HG03342 (cell line): ENCODE results near the gene CIROP.

Experiments used
- ATAC-seq: cut with Tn5 transposase; IDR thresholded peaks from one replicate; pipeline ENCODE4 v1.9.1; 2021; ENCODE audit warnings: mild to moderate bottlenecking, moderate library complexity; ENCODE audit not compliant: unreplicated experiment

The CIROP gene, protein sequence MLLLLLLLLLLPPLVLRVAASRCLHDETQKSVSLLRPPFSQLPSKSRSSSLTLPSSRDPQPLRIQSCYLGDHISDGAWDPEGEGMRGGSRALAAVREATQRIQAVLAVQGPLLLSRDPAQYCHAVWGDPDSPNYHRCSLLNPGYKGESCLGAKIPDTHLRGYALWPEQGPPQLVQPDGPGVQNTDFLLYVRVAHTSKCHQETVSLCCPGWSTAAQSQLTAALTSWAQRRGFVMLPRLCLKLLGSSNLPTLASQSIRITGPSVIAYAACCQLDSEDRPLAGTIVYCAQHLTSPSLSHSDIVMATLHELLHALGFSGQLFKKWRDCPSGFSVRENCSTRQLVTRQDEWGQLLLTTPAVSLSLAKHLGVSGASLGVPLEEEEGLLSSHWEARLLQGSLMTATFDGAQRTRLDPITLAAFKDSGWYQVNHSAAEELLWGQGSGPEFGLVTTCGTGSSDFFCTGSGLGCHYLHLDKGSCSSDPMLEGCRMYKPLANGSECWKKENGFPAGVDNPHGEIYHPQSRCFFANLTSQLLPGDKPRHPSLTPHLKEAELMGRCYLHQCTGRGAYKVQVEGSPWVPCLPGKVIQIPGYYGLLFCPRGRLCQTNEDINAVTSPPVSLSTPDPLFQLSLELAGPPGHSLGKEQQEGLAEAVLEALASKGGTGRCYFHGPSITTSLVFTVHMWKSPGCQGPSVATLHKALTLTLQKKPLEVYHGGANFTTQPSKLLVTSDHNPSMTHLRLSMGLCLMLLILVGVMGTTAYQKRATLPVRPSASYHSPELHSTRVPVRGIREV

DNA sequence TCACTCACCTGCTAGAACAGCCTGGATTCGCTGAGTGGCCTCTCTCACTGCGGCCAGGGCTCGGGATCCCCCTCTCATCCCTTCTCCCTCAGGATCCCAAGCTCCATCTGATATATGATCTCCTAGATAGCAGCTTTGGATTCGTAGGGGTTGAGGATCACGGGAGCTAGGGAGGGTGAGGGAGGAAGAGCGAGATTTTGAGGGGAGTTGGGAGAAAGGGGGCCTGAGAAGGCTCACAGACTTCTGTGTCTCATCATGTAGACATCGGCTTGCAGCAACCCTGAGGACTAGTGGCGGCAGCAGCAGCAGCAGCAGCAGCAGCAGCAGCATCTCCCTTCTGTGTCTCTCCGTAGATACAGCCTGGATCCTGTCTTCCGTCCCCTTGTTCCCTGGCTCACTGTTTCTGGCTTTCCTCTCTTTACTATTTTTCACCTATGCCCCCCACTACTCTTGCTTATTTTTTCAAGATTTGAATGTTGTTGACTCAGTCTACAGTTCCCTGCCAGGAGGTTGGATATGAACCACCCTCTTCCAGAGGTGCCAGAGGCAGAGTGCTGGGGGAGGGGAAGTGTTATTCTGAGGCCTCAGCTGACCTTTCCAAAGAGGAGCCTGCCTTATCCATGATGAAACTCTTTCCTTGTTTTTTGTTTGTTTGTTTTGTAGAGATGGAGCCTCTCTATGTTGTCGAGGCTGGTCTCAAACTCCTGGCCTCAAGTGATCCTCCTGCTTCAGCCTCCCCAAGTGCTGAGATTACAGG, at the start of gene CIROP:
TSS of gene CIROP (minus strand) at position 399 of the 757 bp plus-strand sequence. CDS start at position 330, 69 bp downstream.
- ATAC-seq, result no peak

DNA sequence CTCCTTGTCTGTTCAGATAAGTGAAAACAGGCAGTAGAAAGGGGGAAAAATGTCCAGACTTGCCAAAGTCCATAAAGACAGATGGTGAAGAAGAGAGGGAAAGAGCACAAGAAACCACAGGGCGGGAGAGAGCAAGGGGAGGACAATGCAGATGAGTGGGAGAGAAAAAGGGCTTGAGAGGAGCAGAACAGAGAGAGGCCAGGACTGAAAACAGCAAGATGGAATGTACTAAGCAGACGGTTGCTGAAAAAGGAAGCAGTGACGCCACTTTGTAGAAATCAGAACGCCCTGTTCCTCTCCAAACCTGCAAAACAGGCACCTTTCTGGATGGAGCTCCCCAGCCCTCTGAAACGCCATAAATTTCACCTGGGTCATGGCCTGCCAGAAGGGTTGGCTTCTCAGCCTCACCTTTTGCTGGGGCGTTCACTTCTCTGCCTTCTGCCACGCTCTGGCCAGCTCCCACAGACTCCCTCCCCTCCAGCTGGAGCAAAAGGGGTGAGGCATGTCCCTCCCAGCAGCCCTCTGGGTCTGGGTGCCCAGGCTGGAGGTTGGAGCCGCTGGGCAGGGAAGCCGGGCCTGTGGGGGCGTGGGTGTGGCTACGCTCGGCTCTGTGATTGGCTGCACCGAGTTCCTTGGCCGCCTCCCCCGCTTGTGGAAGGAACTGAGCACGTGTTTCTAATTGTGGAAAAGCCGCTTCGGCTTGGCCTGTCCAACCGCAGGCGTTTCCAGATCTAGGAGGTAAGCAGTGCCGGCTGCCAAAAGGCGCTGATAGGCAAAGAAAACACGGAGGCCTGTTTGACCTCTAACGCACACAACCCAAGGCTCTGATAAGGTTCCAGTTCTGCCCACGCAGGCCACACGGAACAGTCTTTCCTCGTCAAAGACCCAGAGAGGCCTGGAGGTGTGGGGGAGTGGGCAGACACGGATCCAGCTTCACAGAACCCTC, 49.3 kb upstream of the CIROP start:
- ATAC-seq, result no peak

DNA sequence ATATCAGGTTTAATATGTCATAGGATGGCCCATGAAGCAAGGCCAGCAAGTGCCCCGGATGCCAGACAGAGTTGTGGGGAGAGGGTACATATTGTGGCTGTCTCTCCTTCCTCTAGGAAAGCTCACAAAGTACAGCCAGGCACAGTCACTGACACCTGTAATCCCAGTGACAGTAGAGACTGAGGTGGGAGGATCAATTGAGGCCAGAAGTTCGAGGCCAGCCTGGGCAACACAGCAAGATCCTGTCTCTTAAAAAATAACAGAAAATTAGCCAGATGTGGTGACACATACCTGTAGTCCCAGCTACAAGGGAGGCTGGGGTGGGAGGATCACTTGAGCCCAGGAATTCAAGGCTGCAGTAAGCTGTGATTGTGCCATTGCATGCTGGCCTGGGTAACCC, 46.6 kb upstream of the CIROP start:
- no peak for ATAC-seq

DNA sequence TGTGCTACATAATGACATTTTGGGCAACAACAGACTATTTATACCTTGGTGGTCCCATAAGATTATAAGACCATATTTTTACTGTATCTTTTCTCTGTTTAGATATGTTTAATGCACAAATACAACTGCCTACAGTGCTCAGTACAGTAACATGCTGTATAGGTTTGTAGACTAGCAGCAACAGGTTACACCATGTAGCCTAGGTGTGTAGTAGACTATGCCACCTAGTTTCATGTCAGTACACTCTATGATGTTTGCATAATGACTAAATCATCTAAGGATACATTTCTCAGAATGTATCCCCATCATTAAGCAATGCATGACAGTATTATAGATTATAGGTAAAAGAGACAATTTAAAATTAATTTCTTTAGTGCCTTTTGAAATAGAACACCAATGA, 45.0 kb upstream of the CIROP start:
- ATAC-seq, result no peak

DNA sequence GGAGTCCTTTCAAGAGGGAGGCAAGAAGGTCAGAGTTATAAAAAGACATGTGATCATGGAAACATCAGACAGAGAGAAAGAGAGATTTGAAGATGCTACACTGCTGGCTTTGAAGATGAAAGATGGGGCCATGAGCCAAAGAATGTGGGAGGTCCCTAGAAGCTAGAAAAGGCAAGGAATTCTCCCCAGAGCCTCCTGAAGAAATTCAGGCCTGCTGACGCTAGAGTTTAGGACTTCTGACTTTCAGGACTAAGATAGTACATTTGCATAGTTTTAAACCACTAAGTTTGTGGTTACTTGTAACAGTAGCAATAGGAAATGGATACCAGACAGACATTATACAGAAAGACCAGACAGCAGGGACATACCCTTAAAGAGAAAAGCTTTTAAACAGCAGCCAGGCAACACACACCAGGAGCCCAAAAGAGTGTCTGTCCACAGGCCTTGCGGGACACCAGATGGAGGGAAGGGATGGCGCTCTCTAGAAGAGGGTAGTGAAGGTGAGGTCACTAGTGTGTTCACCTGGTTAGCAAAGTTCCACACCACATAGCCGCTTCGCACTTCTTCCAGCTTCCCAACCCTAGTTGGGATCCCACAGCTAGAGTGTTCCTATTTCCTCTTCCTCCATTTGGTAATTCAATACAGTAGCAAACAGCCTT, 43.9 kb upstream of the CIROP start:
- no peak for ATAC-seq

DNA sequence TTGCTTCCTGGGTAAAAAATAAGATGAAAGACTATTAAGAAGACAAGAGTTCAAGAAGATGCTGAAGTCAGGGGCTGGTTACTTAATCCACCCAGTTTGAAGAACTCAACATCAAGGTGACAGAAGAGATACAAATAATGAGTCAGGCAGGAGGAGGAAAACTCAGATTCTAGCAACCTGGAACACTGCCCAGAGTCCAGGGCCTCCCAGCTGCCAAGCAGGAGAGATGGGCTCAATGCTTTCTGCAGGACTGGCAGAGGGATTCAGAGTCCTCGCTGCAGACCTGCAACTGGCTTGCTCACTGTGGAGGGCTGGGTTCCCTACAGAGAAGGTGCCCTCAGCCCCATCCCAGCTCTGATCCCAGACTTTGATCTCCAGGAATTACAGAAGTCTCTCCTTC, 42.9 kb upstream of the CIROP start:
- no peak for ATAC-seq

DNA sequence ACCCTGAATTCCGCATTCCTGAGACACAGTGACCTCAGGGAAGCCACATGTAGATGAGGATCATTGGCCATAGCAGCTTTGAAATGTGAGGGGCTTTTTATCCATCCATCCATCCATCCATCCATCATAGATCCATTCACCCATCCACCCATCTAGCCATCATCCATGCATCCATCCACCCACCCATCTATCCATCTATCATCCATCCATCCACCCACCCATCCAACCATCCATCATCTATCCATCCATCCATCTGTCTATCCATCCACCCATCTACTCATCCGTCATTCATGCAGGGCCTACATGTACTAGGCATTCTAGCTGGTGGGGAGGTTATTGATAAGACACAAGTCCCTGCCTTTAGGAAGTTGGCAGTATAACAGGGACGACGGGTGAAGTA, 42.2 kb upstream of the CIROP start:
- ATAC-seq, result no peak

DNA sequence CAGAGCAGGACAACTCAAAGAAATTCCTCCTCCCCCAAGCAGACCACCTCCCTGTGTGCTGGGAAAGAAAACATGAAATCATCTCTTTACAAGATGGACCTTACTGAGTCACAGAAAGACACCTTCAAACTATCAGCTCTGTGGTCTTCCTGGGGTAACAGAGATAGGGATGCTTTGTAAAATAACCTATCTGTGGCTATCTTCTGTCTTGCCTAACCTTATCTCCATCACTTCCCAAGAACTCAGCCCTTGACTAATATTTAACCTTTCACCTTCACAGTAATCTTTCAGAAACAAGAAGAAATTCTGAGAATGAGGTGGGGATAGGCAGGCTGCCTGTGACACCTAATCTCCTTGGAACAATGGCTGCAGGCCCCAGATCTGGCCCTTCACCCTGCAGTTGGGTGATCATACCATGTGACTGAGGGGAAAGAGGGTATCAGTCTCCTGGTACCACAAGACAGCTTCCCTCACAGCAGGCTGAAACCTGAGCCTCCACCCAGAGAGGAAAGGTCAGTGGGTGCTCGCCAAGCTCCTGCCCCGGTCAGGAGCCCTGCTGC, 41.6 kb upstream of the CIROP start:
- no peak for ATAC-seq

DNA sequence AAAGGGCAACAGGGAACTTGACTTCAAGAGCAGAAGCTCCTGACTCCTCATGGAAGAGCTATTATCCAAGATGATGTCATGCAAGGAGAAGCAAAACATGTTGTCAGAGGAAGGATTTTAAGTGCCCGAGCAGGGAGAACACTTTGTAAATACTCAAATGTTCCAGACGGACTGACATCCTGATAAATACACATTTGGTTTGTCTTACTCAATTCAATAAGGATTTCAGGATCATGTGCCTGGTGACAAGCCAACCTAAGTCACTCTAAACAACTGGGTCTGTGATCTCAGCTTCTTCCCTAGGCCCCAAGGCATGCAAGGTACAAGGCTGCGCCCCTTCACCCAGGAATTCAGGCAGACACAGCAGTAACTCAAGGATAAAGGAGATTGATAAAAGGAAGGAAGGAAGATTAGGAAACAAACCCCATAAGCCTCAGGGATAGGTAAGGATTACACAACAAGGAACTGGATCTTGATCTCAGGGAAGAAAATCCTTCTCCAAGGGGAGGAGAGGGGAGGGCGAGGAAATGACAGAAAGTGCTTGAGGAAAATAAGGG, 41.1 kb upstream of the CIROP start:
- no peak for ATAC-seq

DNA sequence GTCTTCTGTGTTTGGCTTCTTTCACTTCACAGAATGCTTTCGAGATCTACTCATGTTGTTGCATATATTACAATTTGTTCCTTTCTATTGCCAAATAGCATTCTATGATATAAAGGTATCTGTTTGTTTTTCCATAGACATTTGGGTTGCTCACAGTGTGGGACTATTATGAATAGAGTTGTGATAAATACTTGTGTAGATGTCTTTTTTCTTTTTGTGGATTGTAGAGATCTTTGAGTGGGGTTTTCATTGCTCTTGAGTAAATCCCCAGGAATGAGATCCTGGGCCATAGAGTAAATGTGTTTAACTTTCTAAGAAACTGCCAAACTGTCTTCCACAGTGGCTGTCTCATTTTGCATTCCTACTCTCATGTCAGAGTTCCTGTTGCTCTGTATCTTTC, 39.1 kb upstream of the CIROP start:
- no peak for ATAC-seq

DNA sequence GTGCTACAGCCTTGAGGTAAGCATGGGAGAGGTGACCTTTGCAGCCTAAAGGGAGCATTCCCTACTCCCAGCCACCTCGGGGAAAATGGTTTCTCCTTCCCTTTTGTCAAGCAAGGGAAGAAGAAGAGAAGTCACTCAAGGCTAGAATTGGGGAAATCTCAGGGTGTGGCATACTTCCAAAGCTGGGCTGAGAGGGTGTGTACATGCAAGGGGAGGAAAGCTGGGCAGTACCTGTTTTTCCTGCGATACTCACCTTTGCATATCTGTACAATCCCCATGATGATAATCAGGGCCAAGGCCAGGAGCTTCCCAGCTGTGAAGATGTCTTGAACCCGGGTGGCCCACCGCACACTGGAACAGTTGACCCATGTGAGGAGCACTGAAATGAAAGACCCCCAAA, 38.0 kb upstream of the CIROP start:
- ATAC-seq, result no peak

DNA sequence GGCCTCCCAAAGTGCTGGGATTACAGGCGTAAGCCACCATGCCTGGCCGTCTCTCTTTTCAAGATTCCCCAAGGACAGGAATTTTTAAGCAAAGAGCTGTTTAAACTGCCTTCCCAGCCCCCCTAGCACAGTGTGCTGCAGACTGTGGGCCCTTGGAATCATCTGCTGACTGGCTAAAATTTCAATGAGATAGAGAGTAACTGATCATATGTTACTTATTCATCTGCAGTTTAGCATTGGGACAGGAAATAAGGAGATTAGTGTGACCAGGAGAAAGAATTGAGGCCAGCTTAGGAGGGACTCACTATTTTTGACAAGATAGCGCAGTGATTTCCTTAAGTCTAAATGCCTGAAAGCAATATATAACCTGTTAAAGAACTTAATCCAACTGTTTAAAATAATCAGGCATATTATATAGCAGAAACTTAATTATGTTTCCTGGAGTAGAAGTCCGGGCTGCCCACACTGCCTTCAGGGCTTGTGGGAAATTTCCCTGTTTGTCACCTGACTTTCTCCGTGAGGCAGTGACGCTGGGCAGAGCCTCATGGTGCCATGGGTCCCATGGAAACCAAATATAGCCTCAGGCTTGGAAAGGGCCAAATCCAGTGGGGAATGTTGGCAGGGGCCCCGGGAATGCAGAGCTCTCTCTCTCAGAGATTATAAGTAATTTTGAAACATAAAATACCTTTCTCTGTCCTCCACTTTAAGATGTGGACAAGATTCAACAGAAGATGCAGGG, 37.1 kb upstream of the CIROP start:
- ATAC-seq, result no peak

DNA sequence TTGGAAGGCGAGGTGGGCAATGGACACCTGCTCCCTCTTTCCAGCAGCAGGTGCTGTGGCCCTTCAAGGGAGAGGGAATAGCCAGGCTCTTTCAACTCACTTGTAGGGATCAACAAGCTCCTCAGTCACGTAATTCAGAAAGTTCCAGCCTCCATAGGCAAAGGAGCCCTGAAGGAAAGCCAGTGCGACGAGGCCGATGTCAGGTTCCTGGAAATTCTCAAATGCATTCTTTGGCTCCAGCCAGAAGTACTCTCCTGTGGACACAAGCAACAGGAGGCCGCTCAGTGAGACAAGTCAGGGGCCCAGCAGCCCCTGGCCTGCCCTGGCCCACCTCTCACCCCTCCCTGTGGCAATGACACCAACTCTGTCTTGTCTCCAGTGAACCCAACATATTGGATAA, 35.6 kb upstream of the CIROP start:
- no peak for ATAC-seq

DNA sequence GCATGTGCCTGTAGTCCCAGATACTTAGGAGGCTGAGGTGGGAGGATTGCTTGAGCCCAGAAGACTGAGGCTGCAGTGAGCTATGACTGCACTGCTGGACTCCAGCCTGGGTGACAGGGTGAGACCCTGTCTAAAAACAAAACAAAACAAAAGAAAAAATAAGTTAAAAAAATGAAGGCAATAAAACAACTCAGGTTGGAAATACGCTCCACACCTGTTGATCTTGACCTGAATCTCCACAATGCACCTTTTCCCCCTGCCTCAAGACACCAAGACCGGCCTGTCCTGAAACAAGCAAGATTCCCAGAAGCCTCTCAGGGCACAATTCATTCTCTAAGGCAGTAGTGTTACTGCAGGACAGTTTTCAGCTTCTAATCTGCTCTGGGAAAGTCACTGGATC, 35.1 kb upstream of the CIROP start:
- no peak for ATAC-seq

DNA sequence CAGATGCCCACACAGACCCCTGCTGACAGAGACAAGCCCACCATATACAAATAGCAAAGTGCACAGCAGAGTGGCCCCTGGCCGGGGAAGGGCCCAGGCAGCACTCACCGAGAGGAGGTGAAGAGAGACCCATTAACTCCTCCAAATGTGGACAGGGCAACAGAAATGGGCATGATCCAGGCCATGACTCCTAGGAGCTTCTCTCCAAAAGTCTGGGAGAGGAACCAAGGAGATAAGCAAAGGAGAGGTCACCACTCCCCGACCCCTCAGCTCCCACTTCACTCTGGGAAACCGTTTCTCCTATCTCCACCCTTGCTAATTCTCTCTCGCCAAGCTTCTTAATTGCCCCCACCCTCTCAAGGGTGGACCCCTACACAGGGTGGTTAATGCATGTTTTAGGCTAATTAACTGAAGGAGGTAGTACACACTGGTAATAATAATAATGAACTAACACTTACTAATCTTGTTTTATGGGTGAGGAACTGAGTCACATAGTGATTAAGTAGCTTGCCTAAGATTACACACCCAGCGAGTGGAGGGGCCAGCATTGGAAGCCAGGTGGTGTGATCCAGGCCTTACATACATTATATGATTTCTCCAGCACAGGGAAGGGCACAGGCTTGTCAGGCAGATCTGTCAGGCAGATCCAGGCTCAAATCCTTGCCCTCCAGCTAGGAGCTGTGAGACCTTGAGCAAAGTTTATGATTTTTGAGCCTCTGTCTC, 33.2 kb upstream of the CIROP start:
- ATAC-seq, result no peak

DNA sequence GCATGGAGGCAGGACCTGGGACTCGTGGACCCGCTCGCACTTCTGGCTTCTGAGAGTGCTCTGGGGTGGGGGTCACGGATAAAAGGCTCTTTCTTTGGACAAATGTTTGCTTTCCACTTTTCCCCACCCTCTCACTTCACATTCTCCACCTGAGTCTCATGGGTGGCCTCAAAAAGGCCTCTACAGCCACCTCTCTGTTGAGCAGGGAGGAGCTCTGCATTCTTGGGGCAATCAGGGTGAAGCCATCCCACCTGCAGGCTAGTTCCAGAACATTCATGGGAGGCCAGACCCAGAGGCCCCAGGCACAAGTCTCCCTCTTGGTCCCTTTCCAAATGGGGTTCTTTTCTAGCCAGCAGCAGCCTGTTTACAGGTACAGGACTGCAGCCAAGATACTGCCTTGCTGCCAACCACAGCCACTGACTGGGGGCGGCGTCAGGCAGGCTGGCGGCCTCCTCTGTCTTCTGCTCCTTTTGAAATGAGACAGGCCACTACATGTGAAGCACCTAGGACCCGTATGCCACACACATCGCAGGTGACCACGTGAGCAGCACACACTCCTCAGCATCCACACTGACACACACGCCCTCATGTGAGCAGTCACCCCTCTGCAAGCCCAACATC, 32.5 kb upstream of the CIROP start:
- ATAC-seq, result no peak

DNA sequence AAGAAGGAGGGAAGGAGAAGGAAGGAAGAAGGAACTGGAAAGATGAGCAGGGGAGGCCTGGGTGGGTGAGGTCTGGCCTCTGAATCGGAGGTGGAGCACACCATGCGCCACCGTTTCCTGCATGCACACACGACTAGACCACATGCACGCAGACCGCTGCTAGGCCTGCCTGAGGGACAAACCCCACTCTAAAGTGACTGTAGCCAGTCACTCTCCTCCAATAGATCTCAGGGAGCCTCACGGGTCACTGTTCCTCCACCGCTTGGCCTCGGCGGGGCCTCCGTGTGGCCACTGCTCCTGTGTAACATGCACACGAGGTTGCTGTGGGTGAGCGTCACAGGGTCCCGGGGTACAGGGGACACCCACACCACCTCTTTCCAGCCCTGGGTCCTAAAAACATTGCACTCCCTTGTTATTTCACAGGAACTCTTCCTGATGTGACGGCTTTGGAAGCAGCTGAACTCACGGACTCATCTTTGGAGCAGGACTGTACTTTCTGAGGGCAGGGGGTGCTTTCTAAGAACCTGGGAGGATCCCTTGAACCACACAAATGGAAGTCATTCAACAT, 31.9 kb upstream of the CIROP start:
- ATAC-seq, result no peak
